GM12875 (cell line): ENCODE data around the gene TCIRG1.
A peak's percentile ranks its signal among the peaks of the same experiment; 100 is the strongest.

ENCODE experiments used
- H3K4me3 ChIP-seq: one replicate; pipeline ENCODE4 v1.5.1; 2011; ENCODE audit warnings: low read depth, low read length, control low read depth
- CTCF ChIP-seq: IDR thresholded peaks from 2 replicates; pipeline ENCODE4 v1.5.1; 2011; ENCODE audit warnings: low read depth, mild to moderate bottlenecking, control low read depth, inconsistent platforms, low read length, moderate library complexity, borderline replicate concordance; ENCODE audit not compliant: insufficient read depth

TCIRG1 gene

GRCh38 chr11:68071281-68072048, 32.6 kb downstream of the TCIRG1 start:
- no peak for TF ChIP-seq CTCF
- H3K4me3 ChIP-seq, result no peak overlapping the region

GRCh38 chr11:68074584-68075352, 35.9 kb downstream of the TCIRG1 start:
- no peak for TF ChIP-seq CTCF
- no peak overlapping the region for H3K4me3 ChIP-seq

- H3K4me3 ChIP-seq, result no peak overlapping the region
- peak; percentile 27; the same call in 1 of the 2 replicates for TF ChIP-seq CTCF
Measured at GRCh38 chr11:68076371-68077042, 37.7 kb downstream of the TCIRG1 start.

- no peak overlapping the region for H3K4me3 ChIP-seq
- no peak for TF ChIP-seq CTCF
Measured at GRCh38 chr11:68077617-68078582, 39.1 kb downstream of the TCIRG1 start.

GRCh38 chr11:68080860-68081259, 42.0 kb downstream of the TCIRG1 start:
- no peak for TF ChIP-seq CTCF

GRCh38 chr11:68081691-68082090, 42.9 kb downstream of the TCIRG1 start:
- no peak for TF ChIP-seq CTCF
- H3K4me3 ChIP-seq, result no peak overlapping the region

More at GRCh38 chr11:68080860-68081259, 42.0 kb downstream of the TCIRG1 start:
- no peak overlapping the region for H3K4me3 ChIP-seq
